Lower lobe of right lung (tissue), 2 donors: ENCODE results near the gene LRRK1. TPM values are rescaled to one million over a fixed set of nuclear protein-coding genes. Genes with fewer than 3 reads are reported as not detected.
A peak's percentile ranks its signal among the peaks of the same experiment; 100 is the strongest.

Experiments
- ATAC-seq, 2 donors: fragments of 200-7000 bp; cut with Tn5 transposase; one replicate each; pipeline ENCODE4 v1.9.1; 2020 to 2022; ENCODE audit warnings: mild to moderate bottlenecking in 2 of 2, moderate library complexity in 2 of 2
- DNase-seq: peaks from one replicate; pipeline ENCODE4 v3.0.0-alpha.2; 2020
- H3K27ac ChIP-seq: fragments of 200-600 bp; one replicate; pipeline ENCODE4 v1.8.0; 2022
- H3K27me3 ChIP-seq: fragments of 200-600 bp; one replicate; pipeline ENCODE4 v1.8.0; 2022; ENCODE audit warnings: low read depth
- H3K36me3 ChIP-seq: fragments of 200-600 bp; one replicate; pipeline ENCODE4 v1.8.0; 2022; ENCODE audit warnings: mild to moderate bottlenecking
- H3K4me1 ChIP-seq: fragments of 200-600 bp; one replicate; pipeline ENCODE4 v1.8.0; 2022
- H3K4me3 ChIP-seq: fragments of 200-600 bp; one replicate; pipeline ENCODE4 v1.8.0; 2022; ENCODE audit warnings: mild to moderate bottlenecking
- H3K9me3 ChIP-seq: fragments of 200-600 bp; one replicate; pipeline ENCODE4 v1.8.0; 2022
- intact Hi-C: fragments of 100-400 bp; cut with DNase I; formaldehyde crosslinking; loops from one replicate; pipeline ENCODE4 v1.11.0; 2022
- total RNA-seq: library from RNA; stranded (reverse); fragmentation: NEBNext Ultra II Directional; extraction: Animal tissue kit (Norgen Biotek cat#: 25700); gene quantifications from one replicate; pipeline ENCODE4 v1.2.1, GENCODE V29; 2021
- TF ChIP-seq, protein P1 (sequence below): fragments of 200-600 bp; IDR thresholded peaks from one replicate; pipeline ENCODE4 v1.8.0; 2022; ENCODE audit warnings: antibody characterized with exemption, mild to moderate bottlenecking
- donor health status: DM: no; HTN: yes; CAD: no; lungs with severe emphysema.

The LRRK1 gene
- total RNA-seq, 1 donor from 2014 or later = 24.3 TPM

DNA sequence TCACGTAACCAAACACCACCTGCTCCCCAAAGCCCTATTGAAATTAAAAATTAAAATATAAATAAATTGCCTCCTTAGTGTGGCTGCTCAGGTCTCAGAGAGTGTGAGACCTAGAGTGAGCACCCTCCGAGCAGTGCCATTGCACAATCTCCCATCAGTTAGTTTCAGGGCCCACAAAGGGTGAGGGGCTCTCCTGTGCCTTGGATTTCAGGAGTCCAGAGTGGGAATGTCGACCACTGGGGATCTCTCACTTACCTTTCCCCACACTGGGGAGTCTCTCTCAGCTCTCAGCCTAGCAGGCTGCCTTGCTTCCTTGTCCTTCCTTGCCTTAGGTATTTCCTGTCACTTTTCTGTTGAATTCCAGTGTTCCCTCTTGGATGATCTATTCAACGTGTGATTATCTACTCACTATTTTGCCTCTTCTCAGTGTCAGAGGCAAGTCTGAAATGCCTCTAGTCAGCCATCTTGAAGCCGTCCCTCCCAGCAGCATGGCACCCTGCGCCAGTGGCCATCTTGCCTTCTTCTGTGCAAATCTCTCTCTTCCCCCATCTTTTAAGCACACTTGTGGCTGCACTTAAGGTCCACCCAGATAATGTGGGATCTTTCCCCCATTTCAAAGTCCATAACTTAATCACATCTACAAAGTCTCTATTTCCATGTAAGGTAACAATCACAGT is 119.3 kb downstream of the LRRK1 start:
- no peak for ATAC-seq
- Histone ChIP-seq H3K9me3 (no peaks in the 10 kb centered on the region), H3K4me1 (no peaks in the 10 kb centered on the region), H3K27ac (no peak overlapping the region), H3K4me3 (no peak overlapping the region), H3K27me3 (no peaks in the 10 kb centered on the region), H3K36me3 (peaks cover 4% of the 10 kb centered on the region)
- intact Hi-C loops = no loop called here
- TF ChIP-seq, protein P1, sequence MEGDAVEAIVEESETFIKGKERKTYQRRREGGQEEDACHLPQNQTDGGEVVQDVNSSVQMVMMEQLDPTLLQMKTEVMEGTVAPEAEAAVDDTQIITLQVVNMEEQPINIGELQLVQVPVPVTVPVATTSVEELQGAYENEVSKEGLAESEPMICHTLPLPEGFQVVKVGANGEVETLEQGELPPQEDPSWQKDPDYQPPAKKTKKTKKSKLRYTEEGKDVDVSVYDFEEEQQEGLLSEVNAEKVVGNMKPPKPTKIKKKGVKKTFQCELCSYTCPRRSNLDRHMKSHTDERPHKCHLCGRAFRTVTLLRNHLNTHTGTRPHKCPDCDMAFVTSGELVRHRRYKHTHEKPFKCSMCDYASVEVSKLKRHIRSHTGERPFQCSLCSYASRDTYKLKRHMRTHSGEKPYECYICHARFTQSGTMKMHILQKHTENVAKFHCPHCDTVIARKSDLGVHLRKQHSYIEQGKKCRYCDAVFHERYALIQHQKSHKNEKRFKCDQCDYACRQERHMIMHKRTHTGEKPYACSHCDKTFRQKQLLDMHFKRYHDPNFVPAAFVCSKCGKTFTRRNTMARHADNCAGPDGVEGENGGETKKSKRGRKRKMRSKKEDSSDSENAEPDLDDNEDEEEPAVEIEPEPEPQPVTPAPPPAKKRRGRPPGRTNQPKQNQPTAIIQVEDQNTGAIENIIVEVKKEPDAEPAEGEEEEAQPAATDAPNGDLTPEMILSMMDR = no peak
- DNase-seq = no peak

- H3K4me3 ChIP-seq = no peak overlapping the region
- intact Hi-C loops = no loop called here
- ATAC-seq (no peak), DNase-seq (no peak)
- H3K36me3 ChIP-seq = peaks cover 10% of the 10 kb centered on the region
- H3K27me3 ChIP-seq = no peaks in the 10 kb centered on the region
- TF ChIP-seq, protein P1 = no peak
- H3K9me3 ChIP-seq = no peaks in the 10 kb centered on the region
- H3K27ac ChIP-seq = no peak overlapping the region
- no peaks in the 10 kb centered on the region for H3K4me1 ChIP-seq
Observed at GRCh38 chr15:101039461-101039860, 120.3 kb downstream of the LRRK1 start.

DNA sequence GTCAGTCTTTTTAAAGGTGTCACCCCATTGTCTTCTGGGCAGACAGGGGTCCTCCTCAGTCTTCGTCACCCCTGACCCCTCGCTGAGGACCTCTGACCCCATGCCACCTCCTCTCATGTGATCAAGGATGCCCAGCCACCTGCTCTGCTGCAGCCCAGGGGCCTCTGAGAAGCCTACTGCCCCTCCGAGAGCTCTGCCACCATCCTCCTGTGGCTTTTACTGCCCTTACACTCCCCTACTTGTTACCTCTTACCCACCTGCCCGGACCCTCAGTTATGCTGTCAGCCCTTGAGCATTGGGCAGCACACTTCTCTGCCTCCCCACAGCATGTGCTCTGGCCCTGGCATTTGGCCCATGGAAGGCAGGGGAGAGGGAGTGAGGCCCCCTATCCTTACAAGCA is 123.2 kb downstream of the LRRK1 start:
- peaks cover 5% of the 10 kb centered on the region for H3K4me1 ChIP-seq
- no peak for ATAC-seq
- no peak overlapping the region for H3K4me3 ChIP-seq
- no peaks in the 10 kb centered on the region for H3K9me3 ChIP-seq
- peaks cover 18% of the 10 kb centered on the region for H3K36me3 ChIP-seq
- DNase-seq = no peak
- intact Hi-C loops = no loop called here
- no peaks in the 10 kb centered on the region for H3K27me3 ChIP-seq
- TF ChIP-seq, protein P1 = no peak
- H3K27ac ChIP-seq = no peak overlapping the region

DNA sequence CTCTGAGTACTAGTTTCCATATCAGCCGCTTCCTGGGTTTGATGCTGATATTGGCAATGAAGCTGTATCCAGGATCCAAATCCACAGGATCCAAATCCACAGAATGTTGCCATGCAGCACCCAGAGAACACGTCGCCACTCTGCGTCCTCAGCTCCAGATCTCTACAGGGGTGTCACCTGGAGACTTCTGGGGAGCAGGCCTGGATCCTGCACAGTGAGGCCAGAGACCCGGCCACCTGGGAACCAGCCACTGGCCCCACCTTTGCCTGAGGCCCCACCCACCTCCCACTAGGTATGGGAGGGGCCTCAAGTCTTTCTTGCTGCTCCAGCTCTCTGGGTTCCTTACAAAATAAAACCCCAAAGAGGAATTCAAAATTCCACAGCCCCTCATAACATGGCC is 123.9 kb downstream of the LRRK1 start:
- Histone ChIP-seq H3K27ac (no peak overlapping the region), H3K27me3 (no peaks in the 10 kb centered on the region), H3K36me3 (peaks cover 23% of the 10 kb centered on the region), H3K9me3 (no peaks in the 10 kb centered on the region), H3K4me1 (peaks cover 5% of the 10 kb centered on the region), H3K4me3 (no peak overlapping the region)
- no peak for ATAC-seq
- intact Hi-C loops = no loop called here
- no peak for DNase-seq
- TF ChIP-seq, protein P1 = no peak

DNA sequence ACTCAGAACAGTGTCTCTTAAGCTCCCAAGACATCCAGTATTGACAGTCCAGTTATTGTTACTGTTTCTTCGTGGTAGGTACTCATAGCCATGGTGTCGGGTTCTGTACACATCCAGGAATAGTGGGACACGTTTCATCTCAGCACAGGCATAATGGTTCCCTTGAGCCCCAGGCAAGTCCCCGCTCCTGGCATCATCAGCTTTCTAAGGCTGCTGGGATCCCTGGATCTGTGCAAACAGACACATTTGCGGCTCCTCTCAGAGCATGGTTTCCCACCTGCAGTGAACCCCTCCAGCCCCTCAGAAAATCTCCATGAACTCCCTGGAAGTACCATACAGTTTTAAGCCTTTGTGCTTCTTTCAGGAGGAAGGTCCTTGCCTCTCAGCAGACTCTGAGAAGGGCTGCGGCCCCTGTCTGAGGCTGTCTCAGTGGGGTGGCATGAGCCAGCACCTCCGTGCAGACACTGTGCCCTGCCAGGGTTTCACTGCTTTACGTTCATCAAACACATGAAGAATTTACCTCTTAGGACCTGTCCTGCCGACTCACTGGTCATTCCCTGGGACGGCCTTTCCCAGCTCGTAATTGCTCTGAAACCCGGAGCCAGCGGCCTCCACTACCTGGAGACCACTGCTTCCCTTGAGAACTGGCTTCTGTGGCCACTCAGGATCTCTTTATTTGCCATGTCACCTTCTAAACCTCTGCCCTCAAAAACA is 124.9 kb downstream of the LRRK1 start:
- TF ChIP-seq, protein P1 = no peak
- H3K4me1 ChIP-seq = peaks cover 5% of the 10 kb centered on the region
- intact Hi-C loops = no loop called here
- peak; percentile 8 for DNase-seq
- no peaks in the 10 kb centered on the region for H3K27me3 ChIP-seq
- H3K4me3 ChIP-seq = no peak overlapping the region
- peaks cover 27% of the 10 kb centered on the region for H3K36me3 ChIP-seq
- H3K27ac ChIP-seq = no peak overlapping the region
- no peaks in the 10 kb centered on the region for H3K9me3 ChIP-seq
- no peak for ATAC-seq
